CD1c-positive myeloid dendritic cell (primary cell): ENCODE results near the gene OR2V2.

ENCODE experiments used
- DNase-seq: peaks from one replicate; pipeline ENCODE4 v3.0.0-alpha.2; 2016; ENCODE audit errors: extremely low spot score

OR2V2 gene

DNA sequence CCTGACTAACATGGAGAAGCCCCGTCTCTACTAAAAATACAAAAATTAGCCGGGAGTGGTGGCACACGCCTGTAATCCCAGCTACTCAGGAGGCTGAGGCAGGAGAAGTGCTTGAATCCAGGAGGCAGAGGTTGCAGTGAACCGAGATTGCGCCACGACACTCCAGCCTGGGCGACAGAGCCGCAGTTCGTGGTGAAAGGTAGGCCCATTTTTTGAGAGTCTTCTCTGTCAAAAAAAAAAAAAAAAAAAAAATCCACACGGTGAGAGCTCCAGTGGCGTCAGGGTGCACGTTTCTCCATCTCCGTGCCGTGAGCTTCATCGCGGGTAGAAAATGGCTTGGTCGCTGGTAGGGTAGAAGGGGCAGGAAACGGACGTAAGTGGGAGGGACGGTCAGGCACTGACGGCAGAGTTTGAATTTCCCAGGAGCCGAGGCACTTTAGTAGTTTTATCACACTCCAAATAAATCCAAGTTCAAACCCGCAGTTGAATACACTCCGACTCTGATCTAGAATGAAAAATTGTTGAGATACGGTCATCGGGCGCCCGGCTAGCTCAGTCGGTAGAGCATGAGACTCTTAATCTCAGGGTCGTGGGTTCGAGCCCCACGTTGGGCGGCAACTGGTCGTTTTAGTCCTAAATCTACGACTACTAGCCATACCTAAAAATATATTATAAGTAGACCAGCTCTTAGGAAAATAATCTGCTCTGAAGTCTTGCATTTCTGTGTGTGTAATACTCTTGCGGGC lies 60.0 kb downstream of the OR2V2 start:
- peak; percentile 63 for DNase-seq

GRCh38 chr5:181207960-181208253 lies 60.5 kb downstream of the OR2V2 start:
- DNase-seq = no peak
